ENCODE results near the gene KRTCAP2.

The KRTCAP2 gene

GRCh38 chr1:155183775-155184221, 10.7 kb upstream of the KRTCAP2 start:
- no peak for DNase-seq (ENCODE audit: low spot score)

- DNase-seq (ENCODE audit: low spot score) = no peak
These were observed 9.0 kb upstream of the KRTCAP2 start for GRCh38 chr1:155182052-155182550.

- no peak for DNase-seq (ENCODE audit: low spot score)
These were observed 8.4 kb upstream of the KRTCAP2 start for GRCh38 chr1:155181371-155182051.

DNA sequence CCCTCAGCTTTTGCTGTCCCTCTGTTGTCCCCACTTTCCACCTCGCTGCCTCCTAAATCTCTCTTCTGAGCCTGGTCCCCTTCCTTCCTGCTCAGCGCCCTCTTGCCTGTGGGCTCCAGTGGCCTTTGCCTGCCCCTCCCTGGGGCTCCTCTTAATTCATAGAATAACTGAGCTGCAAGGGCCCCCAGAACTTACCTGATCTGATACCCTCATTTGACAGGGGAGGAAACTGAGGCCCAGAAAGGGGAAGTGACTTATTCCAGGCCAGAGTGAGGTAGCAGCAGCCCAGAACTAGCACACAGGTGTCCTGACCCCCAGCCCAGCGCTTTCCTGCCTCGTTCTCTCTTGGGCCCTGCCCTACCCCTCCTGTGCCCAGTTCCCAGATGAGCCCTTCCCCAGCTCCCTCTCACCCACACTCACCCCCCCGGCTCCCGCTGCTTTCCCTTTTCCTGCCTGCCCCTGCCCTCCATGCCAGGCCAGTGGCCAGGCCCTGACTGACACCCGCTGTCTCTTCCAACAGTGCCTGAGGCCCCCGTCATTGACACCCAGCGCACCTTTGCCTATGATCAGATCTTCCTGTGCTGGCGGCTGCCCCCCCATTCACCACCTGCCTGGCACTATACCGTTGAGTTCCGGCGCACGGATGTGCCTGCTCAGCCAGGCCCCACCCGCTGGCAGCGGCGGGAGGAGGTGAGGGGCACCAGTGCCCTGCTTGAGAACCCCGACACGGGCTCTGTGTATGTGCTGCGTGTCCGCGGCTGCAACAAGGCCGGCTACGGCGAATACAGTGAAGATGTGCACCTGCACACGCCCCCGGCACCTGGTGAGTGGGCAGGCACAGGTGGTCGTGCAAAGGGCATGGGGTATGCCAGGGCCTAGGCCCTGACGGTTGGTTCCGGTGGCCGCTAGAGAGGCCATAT, 6.3 kb upstream of the KRTCAP2 start:
- DNase-seq (ENCODE audit: low spot score) = no peak

DNA sequence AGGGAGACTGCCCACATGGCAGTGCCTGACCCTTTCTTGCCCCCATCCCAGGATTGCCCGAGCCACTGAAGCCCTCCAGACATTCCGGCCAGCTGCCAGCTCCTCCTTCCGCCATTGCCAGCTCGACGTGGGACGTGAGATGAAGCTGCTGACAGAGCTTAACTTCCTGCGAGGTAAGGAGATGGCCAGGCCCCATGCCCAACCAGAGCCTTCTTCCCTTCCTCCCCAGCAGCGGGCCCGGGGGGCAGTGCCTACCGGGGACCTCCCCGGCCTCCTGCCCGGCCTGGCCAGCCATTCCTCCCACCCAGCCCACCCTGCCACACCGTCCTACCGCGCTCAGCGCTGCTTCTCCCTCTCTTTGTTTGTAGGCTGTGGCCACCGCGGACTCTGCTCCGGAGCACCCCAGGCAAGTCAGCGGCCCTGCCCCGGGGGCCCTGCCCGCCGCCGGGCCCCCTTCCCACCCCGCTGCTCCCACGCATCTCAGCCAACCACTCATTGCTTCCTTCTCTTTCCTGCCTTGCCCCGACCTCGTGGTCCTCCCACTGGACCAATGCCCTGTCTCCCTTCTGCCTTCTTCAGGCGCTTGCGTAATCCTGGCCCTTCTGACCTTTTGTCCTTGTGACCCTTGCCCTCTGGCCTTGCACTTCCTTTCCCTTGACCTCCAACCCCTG, 5.5 kb upstream of the KRTCAP2 start:
- DNase-seq (ENCODE audit: low spot score) = no peak

- DNase-seq (ENCODE audit: low spot score) = no peak
These were observed 4.8 kb upstream of the KRTCAP2 start for GRCh38 chr1:155177918-155178281.

DNA sequence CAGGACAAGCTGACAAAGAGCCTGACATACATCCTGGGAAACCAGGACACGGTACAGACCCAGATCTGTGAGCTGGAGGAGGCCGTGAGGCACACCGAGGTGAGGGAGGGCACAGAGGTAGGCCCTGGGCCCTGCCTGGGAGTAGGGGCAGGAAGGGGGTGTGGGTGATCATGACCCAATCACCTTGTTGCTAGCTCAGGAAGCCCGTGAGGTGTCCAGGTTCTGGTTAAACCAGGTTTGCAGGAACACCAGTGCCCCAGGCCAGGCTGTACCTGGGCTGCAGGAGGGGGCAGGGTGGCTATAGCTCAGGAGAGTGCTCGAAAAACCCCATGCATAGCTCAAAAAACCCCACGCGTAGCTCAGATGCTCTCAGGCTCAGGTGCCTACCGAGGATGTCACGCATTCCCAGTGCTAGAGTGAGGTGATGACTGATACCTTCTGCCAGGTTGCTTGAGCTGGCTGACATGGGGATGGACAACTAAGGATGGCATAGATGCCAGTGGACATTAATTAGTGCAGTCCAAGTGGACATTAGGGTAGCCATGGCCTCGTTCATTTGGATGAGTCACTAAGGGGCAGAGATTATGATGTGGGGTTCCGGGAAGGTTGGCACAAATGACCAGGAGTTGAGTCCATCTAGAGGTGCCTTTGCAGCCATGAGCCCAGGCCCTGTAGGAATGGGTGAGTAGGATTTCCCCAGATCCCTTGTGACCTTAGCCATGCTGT, 4.3 kb upstream of the KRTCAP2 start:
- no peak for DNase-seq (ENCODE audit: low spot score)

- DNase-seq (ENCODE audit: low spot score) = peak; percentile 74
These were observed 3.5 kb upstream of the KRTCAP2 start for GRCh38 chr1:155176544-155177071.

GRCh38 chr1:155175927-155176371, 2.8 kb upstream of the KRTCAP2 start:
- DNase-seq (ENCODE audit: low spot score) = no peak

DNA sequence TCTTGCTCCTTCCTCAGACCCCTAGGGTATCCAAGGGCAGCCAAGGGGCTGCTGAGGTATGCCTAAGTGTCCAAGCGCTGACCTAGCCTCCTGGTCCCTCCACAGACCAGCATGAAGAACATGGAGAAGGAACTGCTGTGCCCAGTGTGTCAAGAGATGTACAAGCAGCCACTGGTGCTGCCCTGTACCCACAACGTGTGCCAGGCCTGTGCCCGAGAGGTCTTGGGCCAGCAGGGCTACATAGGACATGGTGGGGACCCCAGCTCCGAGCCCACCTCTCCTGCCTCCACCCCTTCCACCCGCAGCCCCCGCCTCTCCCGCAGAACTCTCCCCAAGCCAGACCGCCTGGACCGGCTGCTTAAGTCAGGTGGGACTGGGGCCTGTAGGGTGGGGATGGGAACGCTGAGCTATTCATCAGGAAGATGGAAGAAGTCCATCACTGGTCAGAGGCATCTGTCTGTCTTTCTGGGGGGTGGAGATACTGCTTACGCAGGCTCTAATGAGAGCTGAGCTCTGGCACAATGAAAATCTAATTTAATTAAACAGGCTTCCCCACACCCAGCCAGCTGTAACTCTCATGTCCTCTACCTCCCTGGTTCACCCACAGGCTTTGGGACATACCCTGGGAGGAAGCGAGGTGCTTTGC, 2.3 kb upstream of the KRTCAP2 start:
- DNase-seq (ENCODE audit: low spot score) = no peak

DNA sequence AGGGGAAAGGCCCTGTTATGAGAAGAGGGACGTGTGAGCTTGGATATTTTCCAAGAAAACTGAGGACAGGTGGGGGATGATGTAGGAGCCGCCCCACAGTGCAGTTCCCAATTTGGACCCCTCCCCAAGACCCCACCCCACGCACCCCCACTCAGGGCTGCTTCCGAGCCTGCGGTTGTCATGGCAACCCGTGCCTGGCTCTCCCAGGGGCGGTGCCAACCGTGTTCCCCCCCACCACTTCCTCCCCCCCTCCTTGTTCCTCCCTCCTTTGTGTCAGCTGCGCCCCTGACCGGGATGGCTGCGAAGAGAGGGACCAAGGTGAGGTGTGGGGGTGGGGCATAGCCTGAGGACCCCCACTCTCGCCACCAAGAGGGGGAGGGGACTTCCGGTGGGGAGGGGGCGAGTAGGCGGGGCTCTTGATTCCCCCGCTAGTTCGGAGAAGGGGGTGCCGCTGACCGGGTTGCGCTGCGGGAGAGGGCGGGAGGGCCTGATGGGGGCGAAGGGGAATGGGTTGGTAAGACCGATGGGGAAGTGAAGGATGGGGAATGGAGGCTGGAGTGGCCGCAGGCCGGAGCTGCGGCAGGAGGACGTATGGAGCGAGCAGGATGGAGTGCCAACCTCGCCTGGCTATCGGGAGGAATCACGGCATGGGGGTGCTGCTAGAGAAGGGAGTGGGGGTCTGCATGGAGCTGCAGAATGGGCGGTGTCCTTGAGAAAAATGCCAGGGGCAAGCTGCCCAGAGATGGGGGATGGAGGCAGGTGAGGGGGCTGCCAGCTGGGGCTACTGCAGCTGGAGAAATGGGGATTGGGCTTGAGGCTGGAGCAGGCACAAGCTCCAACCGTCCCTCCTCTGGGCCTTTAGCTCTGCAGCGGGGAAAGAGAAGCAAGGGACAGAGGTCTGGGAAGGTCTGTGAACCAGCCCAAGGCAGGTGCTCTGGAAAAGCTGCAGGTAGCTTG, 1.5 kb upstream of the KRTCAP2 start:
- no peak for DNase-seq (ENCODE audit: low spot score)

GRCh38 chr1:155173478-155174323, 597 bp upstream of the KRTCAP2 start, which contains the start of gene TRIM46:
Gene TRIM46, plus strand, starts transcription at chr1:155173849. Its CDS starts 118 bp downstream, at chr1:155173967.
- DNase-seq (ENCODE audit: low spot score) = peak; percentile 70

DNA sequence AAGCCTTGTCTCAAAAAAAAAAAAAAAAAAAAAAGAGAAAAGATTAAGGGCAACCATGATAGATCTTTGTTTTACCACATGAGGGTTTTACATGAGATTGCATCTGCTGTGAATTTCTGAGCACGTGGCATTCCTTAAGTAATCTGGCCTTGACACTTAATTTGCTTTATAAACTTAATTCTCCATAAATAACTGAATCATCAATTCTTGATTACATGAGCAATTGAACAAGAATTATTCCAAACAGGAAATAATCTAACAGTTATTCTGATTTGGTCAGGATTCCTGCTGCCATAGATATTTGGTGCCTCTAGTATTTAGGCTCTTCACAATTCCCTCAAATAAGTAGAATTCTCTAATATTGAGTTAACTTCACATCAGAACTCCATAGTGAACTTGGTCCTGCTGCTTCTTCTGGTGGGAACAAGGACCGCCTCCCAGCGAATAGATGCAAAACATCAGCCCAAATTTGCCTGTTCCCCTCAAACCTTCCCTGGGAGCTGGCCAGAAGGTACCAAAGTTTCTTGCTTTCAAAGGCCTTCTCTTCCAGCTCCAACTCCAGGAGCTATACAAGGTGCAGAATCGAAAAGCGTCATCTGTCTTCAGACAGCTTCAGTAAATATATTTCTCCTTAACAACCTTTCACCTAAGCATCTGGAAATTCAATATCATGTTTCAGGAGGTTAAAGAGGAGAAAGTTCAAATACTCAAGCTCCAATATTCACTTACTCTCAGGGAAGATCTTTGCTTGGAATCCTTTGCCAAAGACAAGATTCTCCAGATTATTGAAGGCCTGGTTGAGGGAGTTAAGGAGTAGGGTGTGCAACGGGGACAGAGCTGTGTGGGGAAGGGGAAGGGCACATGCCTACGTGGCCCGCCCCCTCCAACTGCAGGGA, 1.0 kb downstream of the KRTCAP2 start:
- DNase-seq (ENCODE audit: low spot score) = no peak

- DNase-seq (ENCODE audit: low spot score) = no peak
These were observed 2.3 kb downstream of the KRTCAP2 start for GRCh38 chr1:155170806-155171205.

DNA sequence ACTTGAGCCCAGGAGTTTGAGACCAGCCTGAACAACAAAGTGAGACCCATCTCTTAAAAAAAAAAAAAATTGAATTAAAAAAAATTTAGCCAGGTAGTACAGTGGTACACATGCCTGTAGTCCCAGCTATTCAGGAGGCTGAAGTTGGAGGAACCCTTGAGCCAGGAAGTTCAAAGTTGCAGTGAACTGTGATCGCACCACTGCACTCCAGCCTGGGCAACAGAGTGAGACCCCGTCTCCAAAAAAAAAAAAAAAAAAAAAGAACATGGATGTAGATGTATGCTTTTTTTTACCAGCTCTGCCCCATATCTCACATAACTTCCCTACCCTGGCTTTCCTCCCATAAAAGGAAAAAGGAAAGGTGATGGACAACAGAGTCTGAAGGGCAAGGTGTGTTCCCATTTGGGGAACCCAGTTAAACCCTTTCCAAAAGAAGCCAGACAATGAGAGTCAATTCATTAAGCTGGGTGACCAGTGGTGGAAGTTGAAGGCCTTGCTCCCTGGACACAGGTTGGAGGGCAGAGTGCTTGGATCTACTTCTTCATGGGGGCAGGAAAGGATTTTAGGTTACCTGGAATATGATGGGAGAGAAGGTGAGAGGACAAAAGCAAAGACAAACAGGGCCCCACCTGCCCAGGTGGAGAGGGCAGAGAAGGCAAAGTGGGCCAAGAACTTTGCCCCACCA, 2.9 kb downstream of the KRTCAP2 start:
- no peak for DNase-seq (ENCODE audit: low spot score)

GRCh38 chr1:155169541-155169940, 3.6 kb downstream of the KRTCAP2 start:
- no peak for DNase-seq (ENCODE audit: low spot score)

All from globus pallidus (tissue), 1 donor.